Retina (tissue), 1 donor: Measurements from ENCODE around the gene MORF4L2.

Experiments
- DNase-seq: peaks from one replicate; pipeline ENCODE4 v3.0.0-alpha.2; 2016

The MORF4L2 gene, protein sequence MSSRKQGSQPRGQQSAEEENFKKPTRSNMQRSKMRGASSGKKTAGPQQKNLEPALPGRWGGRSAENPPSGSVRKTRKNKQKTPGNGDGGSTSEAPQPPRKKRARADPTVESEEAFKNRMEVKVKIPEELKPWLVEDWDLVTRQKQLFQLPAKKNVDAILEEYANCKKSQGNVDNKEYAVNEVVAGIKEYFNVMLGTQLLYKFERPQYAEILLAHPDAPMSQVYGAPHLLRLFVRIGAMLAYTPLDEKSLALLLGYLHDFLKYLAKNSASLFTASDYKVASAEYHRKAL

DNA sequence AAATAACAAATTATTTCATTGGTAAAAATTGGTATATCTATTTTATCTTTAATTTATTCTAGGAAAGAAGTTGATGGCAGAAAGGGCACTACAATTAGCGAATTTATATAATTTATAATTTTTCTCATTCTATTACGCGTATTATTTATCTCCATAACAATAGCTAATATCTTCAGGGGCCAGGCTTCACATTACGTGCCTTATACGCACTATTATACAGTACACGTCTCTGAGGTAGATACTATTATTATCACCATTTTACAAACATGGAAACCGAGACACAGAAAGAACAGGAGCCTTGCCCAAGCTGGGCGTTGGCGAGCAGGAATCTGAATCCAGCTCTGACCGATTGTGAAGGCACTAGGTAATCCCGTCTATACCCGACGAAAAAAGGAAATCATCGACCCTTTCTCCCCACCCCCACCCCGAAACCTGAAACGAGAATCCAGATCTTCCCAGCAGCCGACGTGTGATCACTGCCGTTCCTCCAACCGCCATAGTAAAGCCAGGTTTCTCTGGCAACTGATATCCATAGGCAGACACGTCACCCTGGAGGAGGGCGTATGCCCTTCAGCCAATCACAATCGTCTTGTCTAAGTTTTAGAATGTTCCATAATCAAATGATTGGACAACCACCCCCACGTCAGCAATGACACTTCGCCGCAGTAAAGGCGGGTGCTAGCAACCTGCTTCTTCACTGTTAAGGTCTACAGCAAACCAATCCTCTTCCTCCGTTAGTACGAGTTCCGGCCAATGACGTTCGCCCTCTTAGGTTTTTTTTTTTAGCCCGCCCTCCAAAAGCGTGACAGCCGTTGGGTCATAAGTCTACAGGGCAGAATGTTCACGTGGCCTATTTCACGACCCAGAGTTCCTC lies at the start of gene MORF4L2:
MORF4L2 (minus strand) TSS at position 501 of the 874 bp plus-strand sequence. CDS start 9,672 bp downstream, outside the sequence.
- DNase-seq, result no peak

DNA sequence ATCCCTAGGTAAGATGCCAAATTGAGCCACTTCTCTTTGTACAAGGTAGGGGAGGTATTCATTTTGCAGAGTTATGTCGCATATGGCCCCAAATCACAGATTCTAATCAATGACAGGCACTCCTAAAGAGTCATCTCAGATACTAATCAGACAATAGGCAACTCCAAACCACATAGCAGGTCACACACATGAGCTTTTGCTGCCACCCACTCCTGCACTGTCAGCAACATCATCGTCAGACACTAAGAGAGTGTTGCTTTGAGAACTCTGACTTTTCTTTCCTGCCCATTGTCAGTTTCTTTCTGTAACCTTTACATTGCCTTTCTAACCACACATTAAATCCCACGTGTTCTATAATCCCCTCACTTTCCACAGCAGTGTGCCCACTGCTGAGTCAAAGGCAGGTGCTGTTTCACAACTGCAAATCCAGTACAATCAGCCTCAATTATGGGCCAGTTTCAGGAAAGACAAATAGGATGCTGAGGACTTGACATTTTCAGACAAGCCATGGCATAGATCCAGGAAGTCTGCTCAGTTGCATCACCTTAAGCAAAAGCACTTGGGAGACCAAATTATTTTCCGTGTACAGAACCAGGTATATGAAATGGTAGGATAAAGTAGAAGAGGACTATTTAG lies 47.7 kb upstream of the MORF4L2 start:
- no peak for DNase-seq

DNA sequence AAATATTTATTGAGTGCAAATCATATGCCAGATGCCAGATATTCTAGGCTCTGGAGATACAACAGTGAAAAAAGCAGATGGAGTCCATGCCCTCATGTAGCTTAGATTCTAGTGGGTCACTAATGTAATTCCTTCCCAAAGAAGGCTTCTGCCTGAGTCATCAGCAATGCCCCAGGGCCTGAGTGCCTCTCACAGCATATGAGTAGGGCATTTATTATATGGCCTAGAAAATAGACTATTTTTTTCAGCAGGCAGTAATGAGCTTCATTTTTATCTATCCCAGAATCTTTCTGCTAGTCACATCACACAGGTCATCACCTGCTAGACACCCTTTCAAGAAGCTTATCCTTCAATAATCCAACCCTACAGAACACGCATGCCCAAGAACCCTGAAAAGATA lies 46.5 kb upstream of the MORF4L2 start:
- no peak for DNase-seq

DNA sequence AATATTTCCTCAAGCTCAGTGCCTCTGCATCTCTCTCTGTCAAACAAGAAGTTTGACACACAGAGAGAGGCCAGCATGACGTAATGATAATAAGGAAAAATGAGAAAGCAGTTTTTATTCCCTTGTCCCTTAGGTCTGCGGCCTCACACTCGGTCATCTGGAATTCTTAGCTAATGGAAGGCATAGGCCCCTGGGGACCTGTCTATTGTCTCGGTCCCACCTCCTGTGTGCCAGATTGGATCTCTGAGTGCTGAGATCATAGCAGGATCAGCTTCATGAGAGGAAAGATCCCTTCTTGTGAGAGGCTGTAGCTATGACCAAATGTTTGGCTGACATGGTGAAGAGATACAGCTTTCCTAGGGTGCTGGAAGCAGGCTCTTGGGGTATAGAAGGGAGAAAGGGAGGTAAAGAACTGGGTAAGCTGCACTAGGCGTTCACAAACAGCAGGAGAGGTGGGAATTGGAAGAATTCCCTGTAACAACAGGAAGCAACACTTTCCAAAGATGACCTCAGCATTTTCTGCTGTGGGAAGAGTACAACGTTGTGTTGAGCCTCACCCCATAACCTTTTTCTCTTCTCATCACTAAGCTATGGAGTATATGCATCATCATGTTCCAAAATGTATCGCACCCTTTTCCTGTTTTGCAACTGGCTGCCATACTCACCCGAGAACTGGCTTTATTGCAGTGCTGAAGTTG lies 44.4 kb upstream of the MORF4L2 start:
- DNase-seq, result no peak

DNA sequence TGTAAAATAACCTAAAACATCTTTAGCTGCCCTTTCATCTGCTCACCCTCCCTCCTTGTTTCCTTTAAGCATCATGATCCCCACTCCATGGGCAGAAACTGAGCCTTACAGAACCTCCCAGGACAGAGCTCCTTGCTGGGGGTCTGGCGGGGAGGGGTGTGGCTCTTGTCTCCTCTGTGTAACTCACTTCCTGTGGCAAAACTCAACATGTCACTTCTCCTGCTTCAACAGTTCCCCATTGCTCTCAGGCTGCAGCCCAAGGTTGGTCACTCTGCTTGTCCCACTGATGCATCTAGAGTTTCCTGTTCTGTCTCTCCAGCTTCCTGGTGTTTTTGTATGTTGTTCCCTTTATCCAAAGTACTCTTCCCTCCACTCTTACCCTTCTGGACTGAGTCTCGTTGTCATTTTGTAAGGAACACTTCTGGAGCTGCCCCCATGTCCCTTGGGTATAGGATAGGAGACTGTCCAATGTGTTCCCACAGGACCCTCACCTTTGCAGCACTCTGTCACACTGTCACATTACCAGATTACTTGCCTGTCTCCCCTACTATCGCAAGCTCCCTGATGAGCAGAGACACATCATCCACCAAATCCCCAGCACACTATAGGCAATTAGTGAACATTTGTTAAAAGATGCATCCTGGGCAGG lies 43.8 kb upstream of the MORF4L2 start:
- no peak for DNase-seq

DNA sequence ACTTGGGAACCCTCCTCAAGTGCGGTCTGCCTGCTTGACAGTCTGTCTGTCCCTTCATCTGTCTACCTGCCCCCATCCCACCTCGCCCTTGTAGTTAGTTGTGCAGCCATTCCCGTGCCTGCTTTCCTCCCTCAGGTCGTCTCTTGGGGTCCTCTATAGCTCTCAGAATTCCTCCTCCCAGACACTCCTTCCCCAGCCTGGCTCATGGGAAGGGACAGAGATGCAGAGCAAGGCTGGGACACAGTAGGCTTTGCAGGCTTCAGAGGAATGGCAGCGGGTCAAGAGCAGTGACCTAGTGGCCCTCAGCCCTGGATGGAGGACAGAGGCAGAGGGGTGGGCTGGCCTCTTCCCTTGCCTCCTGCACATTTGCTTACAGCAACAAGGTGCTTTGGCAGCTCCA lies 42.5 kb upstream of the MORF4L2 start:
- no peak for DNase-seq

DNA sequence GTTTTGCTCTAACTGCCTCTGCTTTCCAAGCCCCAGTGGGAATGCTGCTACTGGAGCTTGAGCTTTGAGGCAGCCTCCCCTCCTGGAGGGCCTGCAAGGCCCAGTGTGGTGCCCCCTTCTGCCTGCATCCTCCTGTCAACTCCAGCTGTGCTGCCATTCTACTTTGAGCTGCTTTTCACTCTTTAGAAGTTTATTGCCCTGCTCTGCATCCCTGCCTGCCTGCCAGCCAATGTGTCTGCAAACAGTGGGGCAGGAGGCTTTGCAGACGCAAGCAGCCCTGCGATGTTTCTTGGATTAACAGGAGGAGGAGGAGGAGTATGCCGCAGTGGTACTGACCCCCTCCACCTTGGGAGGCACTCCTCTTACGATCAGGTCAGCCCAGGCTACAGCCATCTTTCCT lies 40.6 kb upstream of the MORF4L2 start:
- DNase-seq, result no peak

DNA sequence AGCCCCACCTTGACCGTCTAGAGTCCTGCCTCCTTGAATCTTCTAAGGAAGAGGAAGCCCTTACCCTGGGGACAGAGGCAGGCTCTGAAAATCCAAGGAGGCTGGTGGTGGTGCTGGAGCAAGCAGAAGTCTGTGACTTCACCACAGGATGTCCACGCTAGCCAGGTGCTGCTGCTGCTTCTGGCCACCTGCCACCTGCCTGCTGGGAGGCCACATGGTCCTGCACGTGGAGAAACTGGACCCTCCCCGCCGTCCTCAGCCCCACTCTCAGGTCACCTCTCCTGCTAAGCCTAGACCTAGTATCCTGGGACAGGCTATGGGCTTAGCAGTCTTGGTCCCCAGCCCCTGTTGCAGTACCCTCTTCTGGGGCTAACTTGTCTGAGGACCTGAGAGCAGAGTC lies 40.0 kb upstream of the MORF4L2 start:
- DNase-seq, result no peak

DNA sequence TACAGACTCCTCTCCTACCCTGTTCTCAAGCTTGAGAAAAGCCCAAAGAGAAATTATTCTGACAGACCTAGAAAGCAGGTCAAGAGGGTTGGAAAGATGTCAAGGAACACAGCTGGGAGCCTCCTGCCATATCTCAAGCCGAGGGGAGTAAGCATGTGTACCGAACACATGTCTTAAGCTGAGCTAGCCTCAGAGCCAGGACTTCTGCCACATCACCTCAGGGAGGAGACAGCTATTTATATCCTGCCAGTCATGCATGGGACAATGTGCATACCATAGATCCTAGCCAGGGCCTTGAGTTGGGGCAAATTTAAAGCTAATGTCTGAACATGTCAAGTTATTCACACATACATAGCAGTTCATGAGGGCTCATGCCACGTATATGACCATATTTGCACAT lies 36.0 kb upstream of the MORF4L2 start:
- DNase-seq, result no peak

DNA sequence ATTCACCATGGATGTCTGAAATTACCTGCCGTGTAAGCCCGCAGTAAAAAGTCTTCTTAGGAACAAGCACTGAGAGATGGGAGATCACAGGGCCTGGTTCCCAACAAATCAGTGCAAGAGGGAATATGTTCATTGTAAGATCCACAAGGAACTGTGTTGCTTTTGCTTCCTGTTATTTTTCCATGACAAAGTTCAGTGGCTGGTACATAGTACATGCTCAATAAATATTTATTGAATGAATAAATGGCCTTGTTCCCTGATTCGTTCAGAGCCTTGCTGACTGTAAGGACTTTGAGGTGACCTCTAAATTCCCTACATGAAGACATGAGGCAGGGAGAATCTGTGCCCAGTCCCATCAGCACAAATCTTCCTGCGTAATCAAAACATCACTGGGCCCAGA lies 31.6 kb upstream of the MORF4L2 start:
- DNase-seq, result no peak

DNA sequence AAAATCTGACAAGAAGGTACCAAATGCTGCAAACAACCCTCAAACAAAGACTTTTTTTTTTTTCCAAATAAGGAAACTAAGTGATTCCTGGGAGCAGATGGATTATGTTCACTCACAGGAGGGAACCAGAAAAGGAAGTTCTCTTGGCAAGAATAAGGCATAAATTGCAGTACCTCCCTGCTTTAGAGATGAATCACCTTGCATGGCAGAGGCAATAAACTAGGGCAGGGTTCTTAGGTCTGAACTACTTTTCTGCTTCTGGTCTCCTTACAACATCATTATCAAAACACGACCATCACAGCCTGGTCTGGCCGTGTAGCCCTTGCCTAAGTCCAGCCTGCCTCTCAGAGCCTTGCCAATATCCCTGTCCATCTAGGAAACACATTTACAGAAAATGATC lies 30.5 kb upstream of the MORF4L2 start:
- DNase-seq, result no peak

DNA sequence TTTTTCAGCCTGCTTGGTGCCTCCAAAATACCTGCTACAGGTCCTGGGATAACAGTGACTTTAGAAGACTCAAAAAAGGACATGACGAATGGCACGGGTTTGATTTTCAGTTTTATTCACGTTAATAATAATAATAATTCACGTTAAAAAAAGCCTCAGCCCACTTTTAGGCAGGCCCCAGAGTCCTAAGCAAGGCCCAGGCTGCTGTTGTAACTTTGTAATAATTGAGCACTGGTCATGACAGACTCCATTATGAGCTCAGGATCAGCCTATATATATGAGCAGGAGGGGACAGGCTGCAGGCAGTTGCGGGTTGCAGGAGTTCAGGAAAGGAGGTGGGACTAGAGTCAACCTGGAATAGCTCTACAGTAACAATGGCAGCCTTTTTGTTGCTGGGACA lies 24.1 kb upstream of the MORF4L2 start, which contains the start of gene TMEM31:
TMEM31 (plus strand) TSS at position 301 of the 400 bp plus-strand sequence. CDS start 1,350 bp downstream, outside the sequence.
- no peak for DNase-seq

DNA sequence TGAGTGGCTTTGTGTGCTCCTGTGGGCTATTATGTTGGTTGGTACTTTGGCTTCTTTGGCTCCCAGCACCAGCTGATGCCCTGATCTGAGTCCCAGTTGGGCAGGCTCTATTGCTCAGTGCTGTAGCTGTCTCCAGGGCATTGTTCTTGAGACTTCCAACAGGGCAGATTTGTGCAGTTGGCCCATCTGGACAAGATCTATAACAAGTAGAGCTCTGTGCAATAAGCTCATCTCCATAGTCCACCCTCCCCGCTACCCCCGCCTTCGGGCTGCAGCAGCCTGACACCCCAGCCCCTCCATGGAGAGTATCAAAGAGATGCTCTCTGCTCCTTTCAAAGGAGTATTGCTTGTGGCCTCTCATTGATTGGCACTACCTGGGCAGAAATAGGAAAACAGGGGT lies 18.4 kb upstream of the MORF4L2 start:
- no peak for DNase-seq

DNA sequence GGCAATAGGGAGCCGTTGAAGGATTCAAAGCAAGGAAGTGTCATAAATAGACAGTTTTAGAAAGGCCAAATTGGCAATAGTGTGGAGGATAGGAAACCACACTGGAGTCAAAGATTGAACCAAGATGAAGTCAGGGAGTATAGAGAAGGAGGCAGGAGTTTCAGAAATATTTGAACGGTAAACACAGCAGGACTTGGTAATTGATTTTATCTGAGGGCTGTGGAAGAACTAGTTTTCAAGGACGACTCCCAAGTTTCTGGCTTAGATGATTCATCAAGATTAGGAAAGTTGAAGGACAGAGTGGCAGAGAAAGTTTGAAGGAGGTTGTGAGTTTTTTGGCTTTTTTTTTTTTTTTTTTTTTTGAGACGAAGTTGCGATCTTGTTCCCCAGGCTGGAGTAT lies 12.7 kb upstream of the MORF4L2 start:
- DNase-seq, result no peak

DNA sequence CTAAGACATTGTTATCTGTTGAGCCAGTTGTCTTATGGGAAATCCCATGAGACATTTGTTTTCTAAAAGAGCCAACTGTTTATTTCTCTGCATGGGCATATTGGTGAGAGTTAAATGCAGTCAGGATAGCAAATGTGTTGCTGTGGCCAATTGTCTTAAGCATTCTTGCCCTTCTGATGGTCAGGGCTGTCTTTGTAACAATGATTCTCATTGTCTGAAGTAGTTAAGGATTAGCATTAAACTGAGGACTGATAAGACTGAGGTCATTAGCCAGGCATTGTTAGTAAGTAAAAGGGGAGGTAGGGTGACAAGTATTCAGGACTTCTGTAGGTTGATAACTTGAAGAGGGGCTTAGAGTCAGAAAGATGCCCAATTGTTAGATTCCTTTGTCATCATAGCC lies 11.2 kb upstream of the MORF4L2 start:
- no peak for DNase-seq

DNA sequence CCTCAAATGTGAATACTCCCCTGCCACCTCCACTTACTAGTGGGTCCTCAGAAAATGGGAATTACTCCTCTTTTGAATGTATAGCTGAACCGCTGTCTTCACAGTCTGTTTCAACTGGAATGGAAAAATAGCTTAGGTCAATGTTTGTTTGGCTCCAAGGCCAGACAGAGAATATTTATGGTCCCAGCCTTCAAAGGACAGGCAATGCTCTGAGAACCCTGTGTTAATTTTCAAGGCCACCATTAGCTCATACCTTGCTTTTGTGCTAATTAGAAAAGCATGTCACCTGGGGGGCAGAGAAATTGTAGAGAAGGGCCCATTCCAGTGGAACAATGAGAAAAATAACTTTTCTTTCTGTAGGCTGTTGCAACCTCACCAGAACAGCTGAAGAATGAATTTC lies 4.6 kb upstream of the MORF4L2 start:
- DNase-seq, result no peak

DNA sequence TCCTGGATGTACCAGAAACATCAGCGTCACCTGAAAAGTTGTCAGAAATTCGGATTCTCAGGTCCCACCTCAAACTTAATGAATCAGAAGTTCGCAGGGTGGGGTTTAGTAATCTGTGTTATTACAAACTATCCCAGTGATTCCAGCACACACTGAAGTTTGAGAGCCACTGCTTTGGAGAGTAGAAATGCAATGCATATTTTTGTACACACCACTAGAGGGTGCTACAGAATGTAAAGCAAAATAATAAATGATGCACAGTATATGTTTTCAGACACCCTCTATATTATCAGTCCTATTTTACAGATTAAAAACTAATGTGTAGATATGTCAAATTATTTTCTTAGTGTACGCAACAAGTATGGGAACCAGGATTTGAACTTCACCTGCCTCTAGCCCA lies 2.4 kb upstream of the MORF4L2 start:
- DNase-seq, result peak; percentile 34

DNA sequence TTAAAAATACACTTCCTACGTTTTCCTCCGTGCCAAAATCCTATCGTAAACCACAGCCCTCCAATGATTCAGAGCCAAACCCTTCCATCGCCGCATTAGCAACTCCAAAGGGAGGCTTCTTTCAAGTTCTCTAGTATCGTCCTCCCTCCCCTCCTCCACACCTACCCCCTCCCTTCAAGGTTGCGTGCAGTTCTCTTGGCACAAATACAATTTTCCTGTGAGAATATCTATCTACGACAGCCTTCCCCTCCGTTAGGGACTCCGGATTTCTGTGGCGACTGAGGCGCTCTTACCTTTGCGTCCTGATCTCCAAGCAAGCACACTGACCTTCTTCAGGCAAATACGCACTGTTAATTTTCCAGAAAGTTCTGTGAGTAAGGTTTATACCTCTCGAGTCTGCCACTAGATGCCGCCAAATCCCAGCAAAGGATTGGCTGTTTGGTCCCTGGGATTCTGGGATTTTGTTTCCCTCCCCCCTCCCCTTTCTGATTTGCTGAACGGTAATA lies 1.2 kb upstream of the MORF4L2 start:
- DNase-seq, result peak; percentile 81

DNA sequence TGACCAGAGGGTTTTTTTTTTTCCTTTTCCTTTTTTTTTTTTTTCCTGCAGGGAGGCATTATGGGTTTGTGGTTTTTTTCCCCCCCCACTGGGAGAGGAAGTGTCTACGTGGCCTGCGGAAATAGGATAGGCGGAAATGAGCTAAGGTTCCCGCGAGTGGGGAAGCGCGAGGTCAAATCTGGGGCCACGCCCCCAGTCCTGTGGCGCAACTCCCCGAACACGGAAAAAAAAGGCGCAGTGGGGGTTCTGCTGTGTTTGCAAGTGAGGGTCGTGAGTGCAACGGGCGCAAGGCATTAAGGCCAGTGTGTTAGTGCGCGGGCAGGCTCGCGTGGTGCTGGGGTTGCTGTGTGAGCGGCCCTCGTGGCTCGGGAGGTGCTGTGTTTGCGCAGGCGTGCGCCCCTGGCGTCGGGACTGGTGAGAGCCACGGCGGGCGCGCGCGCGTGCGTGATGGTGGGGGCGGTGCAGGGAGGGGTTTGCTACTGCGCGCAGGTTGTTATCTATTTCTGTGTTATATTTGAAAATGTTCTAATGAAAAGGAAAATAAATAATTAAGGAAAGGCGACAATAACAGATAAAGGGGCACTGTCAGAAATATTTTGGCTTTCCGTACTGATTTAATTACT lies 685 bp upstream of the MORF4L2 start:
- peak; percentile 95 for DNase-seq

DNA sequence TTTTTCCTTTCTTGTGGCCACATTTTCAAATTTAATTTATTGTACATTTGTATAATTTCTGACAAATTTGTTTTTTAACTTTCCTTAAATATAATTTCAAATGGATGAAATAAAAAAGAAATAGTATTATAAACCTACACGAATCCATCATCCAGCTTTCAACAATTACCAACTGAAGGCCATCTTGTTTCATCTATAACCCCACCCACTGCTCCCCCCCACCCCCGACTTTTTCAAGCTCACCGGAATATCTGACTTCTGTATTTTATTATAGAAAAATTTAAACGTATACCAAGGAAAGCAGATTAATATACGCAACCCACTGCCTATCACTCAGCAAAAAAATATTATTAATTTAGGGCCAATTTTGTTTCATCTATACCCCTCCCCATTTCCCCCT lies 1.1 kb downstream of the MORF4L2 start:
- DNase-seq, result no peak

DNA sequence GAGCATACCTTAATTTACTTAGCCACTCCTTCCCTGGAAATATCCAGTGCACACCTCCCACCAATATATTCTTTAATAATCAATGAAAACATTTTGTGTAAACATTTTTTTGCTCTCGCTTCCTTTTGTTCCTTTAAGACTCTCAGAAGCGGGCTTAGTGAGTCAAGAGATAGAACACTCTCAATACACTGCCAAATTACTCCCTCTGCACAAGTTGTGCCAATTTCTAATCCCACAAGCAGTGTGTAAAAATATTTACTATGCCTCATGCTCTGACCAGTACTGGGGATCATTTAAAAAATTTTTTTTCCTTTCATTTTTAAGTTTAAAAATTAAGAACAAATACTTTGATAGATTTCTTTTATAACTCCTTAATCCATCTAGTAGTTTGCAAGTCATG lies 5.1 kb downstream of the MORF4L2 start:
- DNase-seq, result no peak
